Dermis microvascular lymphatic vessel endothelial cell (primary cell): ENCODE data around the gene LANCL1. TPM values are rescaled to one million over a fixed set of nuclear protein-coding genes. Genes with fewer than 3 reads are reported as not detected.
A peak's percentile ranks its signal among the peaks of the same experiment; 100 is the strongest.

Source experiments
- DNase-seq, 2 donors: peaks; one replicate each; pipeline versions ENCODE4 v3.0.0 to v3.0.0-alpha.2; 2010; ENCODE audit warnings: low read depth in 2 of 2
- total RNA-seq: library from RNA; depleted of rRNA; stranded (reverse); fragments of >200 nt; gene quantifications from 2 replicates; pipeline ENCODE4 v1.2.1, GENCODE V29; 2014

LANCL1 gene
- 22.1 and 22.5 TPM in 2 replicates for total RNA-seq

GRCh38 chr2:210476194-210477128 lies at the start of gene LANCL1:
TSS of gene LANCL1 (minus strand) at chr2:210476759. CDS start at chr2:210476396, 363 bp downstream.
- peak; percentile 54 to 86 for DNase-seq

GRCh38 chr2:210524533-210524932 lies 48.0 kb upstream of the LANCL1 start:
- DNase-seq: no peak

GRCh38 chr2:210523650-210524289 lies 47.2 kb upstream of the LANCL1 start:
- DNase-seq: no peak

DNA sequence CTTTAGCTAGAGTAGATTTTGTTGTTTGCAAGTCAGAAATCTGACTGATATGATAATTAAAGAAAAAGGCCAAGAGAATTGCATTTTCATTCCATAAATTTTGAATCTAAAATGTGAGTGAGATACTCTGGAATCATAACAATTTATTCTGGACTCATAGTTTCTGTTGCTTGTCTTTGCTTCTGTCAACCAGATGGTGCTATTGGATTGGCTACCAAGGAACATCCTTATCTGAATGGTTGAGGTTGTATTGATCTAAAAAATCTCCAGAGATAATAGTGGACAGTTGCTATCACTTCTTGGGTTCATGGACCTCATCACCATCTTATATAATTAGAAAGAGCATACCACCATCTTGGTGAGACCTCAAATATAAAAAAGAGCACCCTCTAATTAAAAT lies 45.8 kb upstream of the LANCL1 start:
- DNase-seq: no peak

GRCh38 chr2:210519594-210519993 lies 43.0 kb upstream of the LANCL1 start:
- DNase-seq: no peak

GRCh38 chr2:210517264-210517663 lies 40.7 kb upstream of the LANCL1 start:
- DNase-seq: no peak

DNA sequence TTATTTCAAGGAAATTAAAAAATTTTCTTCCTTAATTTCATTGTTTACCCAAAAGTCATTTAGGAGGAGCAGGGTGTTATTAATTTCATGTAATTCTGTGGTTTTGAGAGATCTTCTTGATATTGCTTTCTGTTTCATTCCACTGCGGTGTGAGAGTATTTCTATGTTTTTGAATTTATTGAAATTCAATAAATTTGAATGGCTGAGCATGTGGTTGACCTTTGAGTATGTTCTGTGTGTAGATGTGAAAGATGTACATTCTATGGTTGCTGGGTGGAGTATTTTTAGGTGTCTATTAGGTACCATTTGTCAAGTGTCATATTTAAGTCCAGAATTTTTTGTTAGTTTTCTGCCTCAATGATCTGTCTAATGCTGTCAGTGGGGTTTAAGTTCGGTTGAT lies 39.4 kb upstream of the LANCL1 start:
- DNase-seq: no peak

GRCh38 chr2:210503725-210504191 lies 27.2 kb upstream of the LANCL1 start:
- DNase-seq: peak in 1 of 2 donors; percentile 19

DNA sequence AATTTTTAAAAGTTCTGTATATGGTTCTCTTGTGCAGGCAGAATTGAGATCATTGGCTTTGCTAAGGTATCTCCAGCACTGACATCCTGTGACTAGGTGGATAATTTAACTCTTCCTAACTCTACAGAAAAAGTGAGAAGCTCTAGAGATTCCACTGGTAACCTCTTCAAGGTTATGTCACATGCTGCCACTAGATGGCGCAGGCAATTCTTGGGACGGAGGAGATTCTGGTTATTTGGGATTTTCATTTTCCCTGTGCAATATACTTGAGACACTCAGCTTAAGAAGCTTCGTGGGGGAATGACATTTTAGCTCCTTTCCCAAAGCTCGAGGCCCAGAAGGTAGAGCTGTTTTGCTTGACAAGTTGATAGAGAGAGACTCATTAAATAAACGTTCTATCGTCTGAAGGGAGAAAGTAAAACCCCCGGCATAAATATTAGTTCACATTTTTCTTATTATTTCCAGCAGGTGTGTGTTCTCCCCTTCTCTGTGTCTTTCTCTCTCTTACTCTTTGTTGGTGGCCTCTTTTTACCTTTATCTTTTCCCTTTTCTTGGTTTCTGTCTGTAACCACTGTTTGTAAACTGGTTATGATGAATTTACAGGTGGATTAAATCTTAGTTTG lies 26.6 kb upstream of the LANCL1 start:
- peak in 1 of 2 donors; percentile 52 for DNase-seq

DNA sequence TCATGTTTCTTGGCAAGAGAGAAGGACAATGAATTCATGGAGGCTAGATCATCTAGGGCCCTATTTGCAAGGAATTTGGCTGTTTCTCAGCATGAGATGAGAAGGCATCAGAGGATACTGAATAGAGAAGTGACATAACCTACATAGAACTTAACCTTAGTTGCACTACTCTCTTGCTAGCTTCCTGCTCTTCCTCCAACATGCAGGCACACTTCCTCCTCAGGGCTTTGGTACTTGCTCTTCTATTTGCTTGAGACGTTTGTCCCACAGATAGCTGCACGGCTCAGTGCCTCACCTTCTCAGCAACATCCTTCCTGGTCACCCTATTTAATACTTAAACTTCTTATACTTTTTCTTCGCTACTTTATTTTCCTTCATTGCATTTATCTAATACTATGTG lies 20.0 kb upstream of the LANCL1 start:
- no peak for DNase-seq

DNA sequence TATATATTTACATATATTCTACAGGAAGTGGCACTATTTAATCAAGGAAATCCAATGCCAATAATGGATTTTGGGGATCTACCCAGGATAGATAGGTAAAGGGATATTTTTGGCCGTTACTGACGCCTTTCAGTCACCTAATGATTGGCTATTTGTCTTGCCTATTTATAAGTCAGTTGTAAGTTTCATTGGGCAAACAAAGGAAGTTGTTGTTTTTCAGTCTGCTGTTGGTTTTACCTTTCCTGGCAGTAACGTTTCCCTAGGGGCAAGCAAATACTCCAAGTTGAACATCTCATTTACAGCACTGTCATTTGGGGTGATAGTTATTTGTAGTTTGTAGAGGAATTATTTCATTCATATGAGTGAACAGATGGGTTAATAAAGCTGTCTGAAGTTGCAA lies 17.0 kb upstream of the LANCL1 start:
- DNase-seq: no peak

- DNase-seq: no peak
Measured at GRCh38 chr2:210481601-210482175, 5.1 kb upstream of the LANCL1 start.

GRCh38 chr2:210480764-210481163 lies 4.2 kb upstream of the LANCL1 start:
- no peak for DNase-seq

- DNase-seq: no peak
Measured at GRCh38 chr2:210480079-210480478, 3.5 kb upstream of the LANCL1 start.

DNA sequence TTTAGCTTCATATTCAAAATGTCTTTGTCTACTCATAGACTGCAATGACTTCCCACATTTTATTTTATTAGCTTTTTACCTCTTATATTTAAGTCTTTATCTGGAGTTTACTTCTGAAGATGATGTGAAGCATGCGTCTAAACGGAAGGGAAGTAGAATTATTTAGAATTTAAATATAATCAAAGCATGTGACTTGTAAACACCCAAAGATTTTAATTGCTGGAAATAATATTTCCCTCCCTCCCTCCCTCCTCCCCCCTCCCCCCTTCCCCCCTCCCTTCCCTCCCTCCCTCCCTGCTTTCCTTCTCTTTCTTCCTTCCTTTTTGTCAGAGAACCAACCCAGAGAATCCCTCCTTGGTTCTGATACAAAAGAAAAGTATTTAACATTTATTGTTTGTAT lies 2.1 kb upstream of the LANCL1 start:
- no peak for DNase-seq

DNA sequence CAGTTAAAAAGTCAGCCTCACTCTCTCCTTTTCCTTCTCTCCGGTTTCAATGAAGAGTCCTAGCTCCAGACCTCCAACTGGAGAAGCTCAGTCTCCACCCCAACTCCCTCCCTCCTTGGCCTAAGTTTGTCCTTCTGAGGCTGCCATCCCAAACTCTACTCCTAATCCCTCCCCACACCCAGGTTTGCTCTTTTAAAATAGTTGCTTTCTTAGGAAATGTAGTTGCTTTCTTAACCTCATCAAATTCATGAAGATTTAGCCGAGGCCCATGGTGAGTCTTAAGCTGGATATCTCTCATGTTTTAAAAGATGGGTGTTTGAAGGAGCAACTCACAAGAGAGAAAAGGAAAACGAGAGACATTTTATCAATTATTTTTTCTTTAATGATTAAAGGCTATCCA lies 937 bp upstream of the LANCL1 start:
- no peak for DNase-seq

DNA sequence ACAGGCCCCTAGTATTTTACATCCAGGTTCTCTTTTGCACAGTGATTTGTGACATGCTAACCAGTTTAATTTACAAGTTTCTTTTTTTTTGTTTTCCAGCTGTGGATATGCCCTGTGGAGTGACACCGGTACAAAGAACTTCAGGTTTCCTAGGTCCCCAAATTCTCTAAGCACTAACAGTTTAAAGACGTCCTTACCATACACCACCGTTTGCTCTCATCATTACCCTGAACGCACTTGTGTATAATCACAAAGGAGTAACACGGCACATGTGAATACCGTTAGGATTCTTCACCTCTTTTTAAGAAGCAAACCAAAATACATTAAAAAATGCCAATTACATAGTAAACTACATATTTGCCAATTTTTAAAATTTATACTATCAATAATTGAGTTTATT lies 853 bp downstream of the LANCL1 start:
- peak in 1 of 2 donors; percentile 2 for DNase-seq

- no peak for DNase-seq
Measured at GRCh38 chr2:210474776-210475175, 1.8 kb downstream of the LANCL1 start.

DNA sequence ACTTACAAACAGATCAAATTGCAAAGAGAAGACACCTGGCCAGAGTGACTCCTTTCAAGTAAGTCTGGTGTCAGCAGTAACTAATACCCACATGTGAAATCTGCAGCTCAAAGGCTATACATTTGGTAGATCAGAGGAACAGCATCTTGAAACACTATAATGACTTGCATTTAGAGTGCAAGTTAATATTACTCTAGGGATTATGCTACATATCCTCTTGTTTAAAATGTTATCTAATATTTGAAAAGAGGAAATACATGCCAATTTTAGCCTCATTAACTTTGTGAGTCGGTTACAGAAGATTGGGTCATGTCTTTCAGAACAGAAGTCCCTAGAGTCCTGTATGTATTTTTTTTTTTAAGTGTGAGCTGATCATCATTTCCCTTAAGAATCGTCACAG lies 15.2 kb downstream of the LANCL1 start:
- no peak for DNase-seq

- DNase-seq: no peak
Measured at GRCh38 chr2:210460322-210461227, 16.0 kb downstream of the LANCL1 start.

GRCh38 chr2:210459880-210460279 lies 16.7 kb downstream of the LANCL1 start:
- no peak for DNase-seq
